ENCODE results near the gene TBC1D10B.

DNA sequence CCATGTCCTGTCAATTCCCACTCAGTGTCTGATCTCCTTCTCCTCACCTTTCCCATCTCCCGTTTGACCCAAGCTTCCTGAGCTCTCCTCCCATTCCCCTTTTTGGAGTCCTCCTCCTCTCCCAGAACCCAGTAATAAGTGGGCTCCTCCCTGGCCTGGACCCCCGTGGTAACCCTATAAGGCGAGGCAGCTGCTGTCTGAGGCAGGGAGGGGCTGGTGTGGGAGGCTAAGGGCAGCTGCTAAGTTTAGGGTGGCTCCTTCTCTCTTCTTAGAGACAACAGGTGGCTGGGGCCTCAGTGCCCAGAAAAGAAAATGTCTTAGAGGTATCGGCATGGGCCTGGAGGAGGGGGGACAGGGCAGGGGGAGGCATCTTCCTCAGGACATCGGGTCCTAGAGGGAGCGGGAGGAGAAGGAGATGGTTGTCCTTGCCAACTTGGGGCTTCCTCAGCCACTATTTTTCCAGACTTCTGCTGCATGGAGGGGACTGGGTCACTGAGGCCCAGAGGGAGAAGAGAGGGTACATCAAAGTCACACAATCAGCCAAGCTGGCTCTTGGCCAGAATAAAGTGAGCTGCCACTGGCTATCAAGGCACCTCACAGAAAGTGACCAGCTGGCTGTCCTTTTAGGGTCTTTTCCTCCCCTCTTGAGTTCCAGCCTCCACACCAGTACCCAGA lies 1.9 kb upstream of the TBC1D10B start:
- TF ChIP-seq POLR2A (IDR thresholded peaks at IDR 0.05) = no peak
- TF ChIP-seq CTCF (IDR thresholded peaks at IDR 0.05 in 4 of 5, conservative IDR thresholded peaks at IDR 0.05 in 1 of 5) = no peak
